MCF 10A (cell line): Measurements from ENCODE around the gene SEBOX. TPM values are rescaled to one million over a fixed set of nuclear protein-coding genes. Genes with fewer than 3 reads are reported as not detected.

Experiments used
- BruUV-seq: library from RNA; stranded (reverse); fragments of 400-500 nt; replicated peaks from 2 replicates; lab custom pipeline; 2021; lab: Mats Ljungman, UMichigan
- CTCF ChIA-PET: fragments of 300-600 bp; sonication (Branson Sonifier 250); formaldehyde crosslinking; extraction: SDS; loops from one replicate; lab custom pipeline; 2021; ENCODE audit warnings: antibody characterized with exemption, inconsistent platforms; lab: Yijun Ruan, JAX
- POLR2A ChIA-PET: fragments of 300-600, 350-650 bp; sonication (Branson Sonifier 250); formaldehyde crosslinking; extraction: SDS; loops from one replicate; lab custom pipeline; 2020; ENCODE audit warnings: antibody characterized with exemption, inconsistent platforms; lab: Yijun Ruan, JAX
- DNase-seq: peaks from one replicate; pipeline ENCODE4 v3.0.0-alpha.2; 2018; ENCODE audit not compliant: unreplicated experiment
- H3K27ac Mint-ChIP-seq: one replicate; pipeline ENCODE4 v1.8.0; 2022; ENCODE audit warnings: mild to moderate bottlenecking, low read depth, mixed read lengths; ENCODE audit not compliant: unreplicated experiment
- H3K27me3 Mint-ChIP-seq: one replicate; pipeline ENCODE4 v1.8.0; 2022; ENCODE audit warnings: mixed read lengths; ENCODE audit not compliant: insufficient read depth, unreplicated experiment
- H3K36me3 Mint-ChIP-seq: one replicate; pipeline ENCODE4 v1.8.0; 2022; ENCODE audit warnings: mild to moderate bottlenecking, moderate library complexity, mixed read lengths; ENCODE audit not compliant: insufficient read depth, unreplicated experiment
- H3K4me1 Mint-ChIP-seq: one replicate; pipeline ENCODE4 v1.8.0; 2022; ENCODE audit warnings: mixed read lengths; ENCODE audit not compliant: insufficient read depth, unreplicated experiment
- H3K4me3 Mint-ChIP-seq: one replicate; pipeline ENCODE4 v1.8.0; 2022; ENCODE audit warnings: mild to moderate bottlenecking, moderate library complexity, mixed read lengths; ENCODE audit not compliant: unreplicated experiment
- H3K9me3 Mint-ChIP-seq: one replicate; pipeline ENCODE4 v1.8.0; 2022; ENCODE audit warnings: mixed read lengths; ENCODE audit not compliant: unreplicated experiment
- CTCF ChIP-seq: fragments of 200-600 bp; IDR thresholded peaks from one replicate; pipeline ENCODE4 v1.8.0; 2022; ENCODE audit warnings: antibody characterized with exemption, mild to moderate bottlenecking; ENCODE audit not compliant: unreplicated experiment
- intact Hi-C: fragments of 100-400 bp; cut with micrococcal nuclease; formaldehyde crosslinking; loops from 2 replicates; pipeline ENCODE4 v1.14.1; 2022
- total RNA-seq: library from RNA; stranded (reverse); gene quantifications from 2 replicates; pipeline ENCODE4 v1.2.3, GENCODE V29; 2022

The SEBOX gene
- total RNA-seq, 1 experiment from 2014 or later, result not detected

DNA sequence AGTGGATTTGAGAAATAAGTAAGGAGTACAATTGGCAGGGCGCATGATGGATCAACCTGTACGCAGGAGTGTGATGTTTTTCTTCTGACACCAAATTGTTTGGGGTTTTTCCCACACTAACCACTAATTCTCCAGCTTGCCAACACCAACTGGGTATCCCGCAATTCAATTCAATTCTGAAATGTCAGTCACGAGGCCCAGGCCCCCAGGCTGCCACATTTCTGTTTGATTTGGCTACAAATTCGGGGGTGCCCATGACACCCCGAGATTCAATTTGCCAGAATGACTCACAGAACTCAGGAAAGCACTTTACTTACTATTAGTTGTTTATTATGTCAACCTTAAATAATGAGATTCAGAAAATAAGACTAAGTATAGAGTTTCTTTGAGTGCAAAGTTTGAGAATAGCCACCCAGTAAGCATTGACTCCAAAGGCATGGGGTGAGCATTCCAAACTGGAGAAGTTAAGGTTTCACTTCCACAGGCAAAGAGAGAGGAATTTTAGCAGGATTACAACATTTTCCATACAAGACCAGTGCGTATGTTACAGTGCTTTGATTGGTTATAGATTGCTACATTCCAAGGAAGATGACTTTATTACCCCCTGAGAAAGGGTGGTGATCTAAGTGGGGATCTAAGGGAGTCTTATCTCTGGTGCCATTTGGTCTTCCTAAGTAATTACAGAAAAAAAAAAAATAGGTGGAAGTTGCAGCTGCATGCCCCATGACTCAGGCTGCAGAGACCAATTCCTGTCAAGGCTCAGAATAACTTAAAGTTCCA is 29.5 kb upstream of the SEBOX start:
- H3K27me3 Mint-ChIP-seq, result no peaks in the 10 kb centered on the region
- H3K27ac Mint-ChIP-seq, result no peak overlapping the region
- POLR2A ChIA-PET, result interaction anchor here (0.6 to 5.5 kb wide), 10 partner anchors 8 to 157 kb away, joined by 3 to 49 read pairs (median 4); partner anchors contain the start of genes POLDIP2, SLC46A1 and TNFAIP1
- H3K36me3 Mint-ChIP-seq, result peaks cover 19% of the 10 kb centered on the region
- DNase-seq, result no peak
- H3K4me3 Mint-ChIP-seq, result no peak overlapping the region
- intact Hi-C loops, result no loop called here
- H3K4me1 Mint-ChIP-seq, result peaks cover 12% of the 10 kb centered on the region
- CTCF ChIA-PET, result interaction anchor here (0.6 to 0.9 kb wide), 4 partner anchors 12 to 100 kb away, joined by 3 to 6 read pairs (median 3); no protein-coding TSS in a partner anchor
- TF ChIP-seq CTCF, result no peak
- no TSS peak for BruUV-seq
- H3K9me3 Mint-ChIP-seq, result no peaks in the 10 kb centered on the region

DNA sequence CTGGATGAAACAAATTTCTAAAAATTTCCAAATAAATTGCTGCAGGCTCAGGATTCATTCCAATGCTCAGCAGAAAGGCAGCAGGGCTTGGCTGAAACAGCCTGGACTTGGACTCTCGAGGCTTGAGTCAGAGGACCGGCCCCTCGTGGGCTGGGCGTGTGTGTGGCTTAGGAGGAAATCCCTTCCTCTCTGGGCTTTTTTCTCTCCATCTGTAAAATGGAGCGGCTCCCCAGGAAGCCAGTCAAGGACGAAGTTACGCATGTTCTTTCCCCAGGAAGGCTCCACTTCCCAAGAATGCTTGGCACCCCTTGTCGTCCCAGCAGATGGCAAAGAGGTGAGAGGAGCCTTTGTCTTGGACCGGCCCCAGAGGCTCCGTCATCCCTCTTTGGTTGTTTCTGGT is 27.5 kb upstream of the SEBOX start:
- Mint-ChIP-seq H3K4me3 (no peak overlapping the region), H3K36me3 (peaks cover 12% of the 10 kb centered on the region), H3K9me3 (no peaks in the 10 kb centered on the region), H3K27me3 (no peaks in the 10 kb centered on the region), H3K27ac (no peak overlapping the region), H3K4me1 (peaks cover 12% of the 10 kb centered on the region)
- no TSS peak for BruUV-seq
- ChIA-PET POLR2A (interaction anchor here (1.3 to 1.9 kb wide), 2 partner anchors 12 to 56 kb away, joined by 5 to 8 read pairs; no protein-coding TSS in a partner anchor), CTCF (interaction anchor here (1.5 kb wide), 1 partner anchor 10 kb away, joined by 3 read pairs; no protein-coding TSS in a partner anchor)
- no peak for DNase-seq
- TF ChIP-seq CTCF, result no peak
- intact Hi-C loops, result no loop called here

DNA sequence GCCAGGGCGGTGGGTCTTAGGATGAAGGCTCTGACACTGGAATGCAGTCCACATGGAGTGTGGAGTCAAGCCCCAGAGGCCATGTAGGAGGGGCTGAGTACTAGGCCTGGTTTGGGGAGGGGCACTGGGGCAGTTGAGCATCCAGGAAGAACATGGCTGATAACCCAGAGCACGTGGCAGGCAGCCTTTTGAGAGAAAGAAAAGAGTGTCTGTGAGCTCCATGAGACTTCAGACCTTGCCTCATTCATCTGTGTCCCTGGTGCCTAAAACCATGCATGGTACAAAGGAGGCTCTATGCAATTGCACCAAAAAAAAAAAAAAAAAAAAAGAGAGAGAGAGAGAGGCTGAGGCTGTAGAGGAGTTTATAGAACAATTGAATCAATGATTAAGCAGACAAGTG is 26.4 kb upstream of the SEBOX start:
- H3K27me3 Mint-ChIP-seq, result no peaks in the 10 kb centered on the region
- ChIA-PET CTCF (interaction anchor here (0.7 to 1.5 kb wide), 4 partner anchors 11 to 151 kb away, joined by 3 to 12 read pairs (median 4); no protein-coding TSS in a partner anchor), POLR2A (interaction anchor here (1.3 to 1.9 kb wide), 2 partner anchors 11 to 55 kb away, joined by 5 to 8 read pairs; no protein-coding TSS in a partner anchor)
- BruUV-seq, result no TSS peak
- H3K9me3 Mint-ChIP-seq, result no peaks in the 10 kb centered on the region
- peaks cover 12% of the 10 kb centered on the region for H3K4me1 Mint-ChIP-seq
- H3K27ac Mint-ChIP-seq, result no peak overlapping the region
- no peak overlapping the region for H3K4me3 Mint-ChIP-seq
- no peak for DNase-seq
- TF ChIP-seq CTCF, result no peak
- peaks cover 12% of the 10 kb centered on the region for H3K36me3 Mint-ChIP-seq
- intact Hi-C loops, result no loop called here

- H3K9me3 Mint-ChIP-seq, result no peaks in the 10 kb centered on the region
- DNase-seq, result no peak
- no peak overlapping the region for H3K4me3 Mint-ChIP-seq
- intact Hi-C loops, result no loop called here
- H3K27me3 Mint-ChIP-seq, result no peaks in the 10 kb centered on the region
- ChIA-PET POLR2A (interaction anchor here (1.9 kb wide), 1 partner anchor 11 kb away, joined by 8 read pairs; no protein-coding TSS in a partner anchor), CTCF (interaction anchor here (0.7 to 1.5 kb wide), 3 partner anchors 11 to 45 kb away, joined by 3 to 12 read pairs (median 3); no protein-coding TSS in a partner anchor)
- no peak overlapping the region for H3K27ac Mint-ChIP-seq
- H3K4me1 Mint-ChIP-seq, result peaks cover 12% of the 10 kb centered on the region
- no peak for TF ChIP-seq CTCF
- H3K36me3 Mint-ChIP-seq, result peaks cover 12% of the 10 kb centered on the region
- no TSS peak for BruUV-seq
Measured at GRCh38 chr17:28390984-28391383, 26.0 kb upstream of the SEBOX start.
